ENCODE results near the gene NDUFB10.

DNA sequence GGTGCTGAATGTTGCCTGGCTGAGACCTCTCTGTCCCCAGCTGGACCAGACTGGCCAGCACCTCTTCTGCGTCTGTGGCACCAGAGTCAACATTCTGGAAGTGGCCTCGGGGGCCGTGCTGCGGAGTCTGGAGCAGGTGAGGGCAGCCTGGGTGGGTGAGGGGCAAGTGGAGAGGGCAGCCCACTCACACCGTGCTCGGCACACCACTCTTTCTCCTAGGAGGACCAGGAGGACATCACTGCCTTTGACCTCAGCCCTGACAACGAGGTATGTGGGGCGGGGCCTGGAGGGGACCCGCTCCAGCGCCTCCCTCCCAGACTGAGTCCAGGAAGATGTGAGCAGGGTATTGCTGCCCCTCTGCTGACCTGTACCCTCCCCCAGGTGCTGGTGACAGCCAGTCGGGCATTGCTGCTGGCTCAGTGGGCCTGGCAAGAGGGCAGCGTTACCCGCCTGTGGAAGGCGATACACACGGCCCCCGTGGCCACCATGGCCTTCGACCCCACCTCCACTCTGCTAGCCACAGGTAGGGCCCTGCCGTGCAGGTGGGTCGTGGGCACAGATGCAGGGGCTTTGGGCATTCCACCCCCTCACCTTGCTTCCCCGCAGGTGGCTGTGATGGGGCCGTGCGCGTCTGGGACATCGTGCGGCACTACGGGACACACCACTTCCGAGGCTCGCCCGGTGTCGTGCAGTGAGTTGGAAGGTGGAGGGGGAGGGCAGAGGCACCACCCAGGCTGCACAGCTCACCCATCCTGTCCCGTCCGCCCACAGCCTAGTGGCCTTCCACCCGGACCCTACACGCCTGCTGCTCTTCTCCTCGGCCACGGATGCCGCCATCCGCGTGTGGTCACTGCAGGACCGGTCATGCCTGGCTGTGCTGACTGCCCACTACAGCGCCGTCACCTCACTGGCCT is 15.1 kb downstream of the NDUFB10 start:
- no peak for TF ChIP-seq POLR2A (IDR thresholded peaks at IDR 0.05; ENCODE audit: low read depth, low read length)
- no peak for TF ChIP-seq POLR2AphosphoS5 (IDR thresholded peaks at IDR 0.05; ENCODE audit: low read depth, low read length)
- no peak for TF ChIP-seq TAF1 (IDR thresholded peaks at IDR 0.05; ENCODE audit: borderline replicate concordance, low read depth, low read length)
